Heart left ventricle (tissue), 13 donors: ENCODE measurements around the gene GSTA1.
"Not testable (repeated sequence)": the region's sequence is repeated elsewhere in the genome, so short reads cannot be mapped to it uniquely, and the experiment has no call there.

ENCODE experiments used
- POLR2A ChIP-seq, 2 donors: fragments of 450-650 bp; IDR thresholded peaks; one replicate each; pipeline ENCODE4 v1.6.1; 2017; ENCODE audit warnings: antibody characterized with exemption in 2 of 2, mild to moderate bottlenecking in 2 of 2, moderate library complexity in 2 of 2
- TF ChIP-seq, protein P1 (sequence below), 12 donors: fragments of 200-600 bp; sonication (generic) in 4 of 12; IDR thresholded peaks; one replicate each; pipeline versions ENCODE4 v1.5.0 to v1.8.0; 2018 to 2022; ENCODE audit warnings: antibody characterized with exemption in 12 of 12, mild to moderate bottlenecking in 5 of 12
- donor health status: ischemic (EF 13 %, LVEDD 7.1; RV severe dilation, severe dysfunction).
- donor health status: DM: no; HTN: yes; CAD: no.
- donor health status: DM: no; HTN: no; CAD: no.
- donor health status: ischemic (EF 25% LVEDD 6.9; RV normal size, moderate dysfunction).
- donor health status: ischemic (EF 25% LVEDD 5.7; RV mildly dilated, moderate dysfunction).
- donor health status: ischemic (EF 35%, LVEDD 5.7; RV mildly dilated, moderate dysfunction).
- donor health status: nonischemic (EF 11% LVEDD 7.7; RV severe dilation, severe dysfunction).
- donor health status: DM: yes; HTN: yes; CAD: no.
- donor health status: PGD.
- donor health status: ischemic (EF 29% LVEDD 5.4; RV normal size, mild dysfunction).
- donor health status: nonischemic (EF 23%, LVEDD 6.1; RV moderate dilation, normal function).

GRCh38 chr6:52809777-52810176 is 6.2 kb upstream of the GSTA1 start:
- TF ChIP-seq, protein P1, sequence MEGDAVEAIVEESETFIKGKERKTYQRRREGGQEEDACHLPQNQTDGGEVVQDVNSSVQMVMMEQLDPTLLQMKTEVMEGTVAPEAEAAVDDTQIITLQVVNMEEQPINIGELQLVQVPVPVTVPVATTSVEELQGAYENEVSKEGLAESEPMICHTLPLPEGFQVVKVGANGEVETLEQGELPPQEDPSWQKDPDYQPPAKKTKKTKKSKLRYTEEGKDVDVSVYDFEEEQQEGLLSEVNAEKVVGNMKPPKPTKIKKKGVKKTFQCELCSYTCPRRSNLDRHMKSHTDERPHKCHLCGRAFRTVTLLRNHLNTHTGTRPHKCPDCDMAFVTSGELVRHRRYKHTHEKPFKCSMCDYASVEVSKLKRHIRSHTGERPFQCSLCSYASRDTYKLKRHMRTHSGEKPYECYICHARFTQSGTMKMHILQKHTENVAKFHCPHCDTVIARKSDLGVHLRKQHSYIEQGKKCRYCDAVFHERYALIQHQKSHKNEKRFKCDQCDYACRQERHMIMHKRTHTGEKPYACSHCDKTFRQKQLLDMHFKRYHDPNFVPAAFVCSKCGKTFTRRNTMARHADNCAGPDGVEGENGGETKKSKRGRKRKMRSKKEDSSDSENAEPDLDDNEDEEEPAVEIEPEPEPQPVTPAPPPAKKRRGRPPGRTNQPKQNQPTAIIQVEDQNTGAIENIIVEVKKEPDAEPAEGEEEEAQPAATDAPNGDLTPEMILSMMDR (IDR thresholded peaks at IDR 0.05): not testable (repeated sequence)
- TF ChIP-seq POLR2A (IDR thresholded peaks at IDR 0.05): not testable (repeated sequence)
